GM19397 (cell line): Measurements from ENCODE around the gene JPH4.
"Not testable (repeated sequence)": the region's sequence is repeated elsewhere in the genome, so short reads cannot be mapped to it uniquely, and the experiment has no call there.

Source experiments
- ATAC-seq: cut with Tn5 transposase; IDR thresholded peaks from one replicate; pipeline ENCODE4 v1.9.1; 2021; ENCODE audit warnings: mild to moderate bottlenecking, moderate library complexity; ENCODE audit not compliant: unreplicated experiment

JPH4 gene

GRCh38 chr14:23550131-23550811 is 28.3 kb downstream of the JPH4 start:
- no peak for ATAC-seq

DNA sequence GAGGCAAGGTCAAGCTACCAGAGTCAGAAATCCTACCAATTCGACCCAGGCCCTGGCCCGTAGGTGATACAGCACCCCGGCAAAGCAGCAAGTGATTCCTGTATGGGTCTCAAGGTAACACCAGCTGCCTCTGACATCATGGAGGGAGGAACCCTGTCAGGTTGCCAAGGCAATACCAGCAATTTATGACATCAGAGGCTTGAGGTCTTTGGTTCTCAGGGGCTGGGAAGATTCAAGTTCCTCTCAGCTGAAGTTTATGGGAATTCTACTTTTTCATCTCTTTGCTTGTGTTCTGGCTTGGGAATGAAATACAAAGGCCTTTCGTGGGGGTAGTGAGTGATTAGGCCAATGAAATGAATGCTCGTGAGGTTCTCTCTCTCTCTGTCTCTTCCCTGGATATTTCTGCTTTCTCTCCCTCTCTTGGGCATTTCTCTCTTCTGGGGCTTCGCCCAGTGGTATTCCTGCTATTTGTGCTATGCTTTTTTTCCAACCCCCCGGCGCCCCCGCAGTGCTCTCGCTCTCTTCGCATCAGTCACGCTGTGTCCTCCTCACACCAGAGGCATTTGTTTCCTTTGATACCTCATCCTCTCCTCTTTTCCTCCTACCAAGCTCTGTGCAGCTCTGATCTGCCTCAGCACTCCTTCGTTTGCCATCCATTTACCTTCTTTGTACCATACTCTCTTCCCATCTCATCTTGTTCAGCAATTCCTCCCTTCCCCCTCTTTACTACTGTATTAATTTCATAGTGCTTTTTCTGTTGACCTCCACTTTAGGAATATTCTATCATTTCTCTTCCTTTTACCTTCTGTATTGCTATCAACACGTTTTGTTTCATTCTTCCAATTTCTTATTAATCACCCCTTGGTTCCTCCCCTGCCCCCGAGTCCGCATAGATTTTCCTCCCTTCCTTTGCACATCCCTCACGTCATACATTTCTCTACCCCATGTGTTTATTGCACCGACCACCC is 30.0 kb downstream of the JPH4 start:
- no peak for ATAC-seq

DNA sequence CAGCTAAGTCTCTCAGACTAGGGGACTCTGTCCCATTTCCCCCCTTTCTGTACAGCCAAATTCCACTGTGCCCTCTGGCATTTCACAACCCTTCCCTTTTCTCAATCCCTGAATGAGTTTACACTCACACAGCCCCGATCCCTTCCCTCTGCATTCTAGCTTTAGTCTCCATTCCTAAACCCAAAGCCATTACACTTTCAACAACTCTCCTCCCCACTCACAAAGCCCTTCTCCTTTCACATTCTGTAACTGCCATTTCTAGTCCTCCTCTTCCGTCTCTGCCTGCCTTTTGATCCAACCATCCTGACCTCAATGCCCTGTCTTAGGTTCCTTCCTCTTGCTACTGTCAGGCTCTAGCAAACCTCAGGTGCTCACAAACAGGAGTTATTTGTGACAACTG is 30.7 kb downstream of the JPH4 start:
- no peak for ATAC-seq

DNA sequence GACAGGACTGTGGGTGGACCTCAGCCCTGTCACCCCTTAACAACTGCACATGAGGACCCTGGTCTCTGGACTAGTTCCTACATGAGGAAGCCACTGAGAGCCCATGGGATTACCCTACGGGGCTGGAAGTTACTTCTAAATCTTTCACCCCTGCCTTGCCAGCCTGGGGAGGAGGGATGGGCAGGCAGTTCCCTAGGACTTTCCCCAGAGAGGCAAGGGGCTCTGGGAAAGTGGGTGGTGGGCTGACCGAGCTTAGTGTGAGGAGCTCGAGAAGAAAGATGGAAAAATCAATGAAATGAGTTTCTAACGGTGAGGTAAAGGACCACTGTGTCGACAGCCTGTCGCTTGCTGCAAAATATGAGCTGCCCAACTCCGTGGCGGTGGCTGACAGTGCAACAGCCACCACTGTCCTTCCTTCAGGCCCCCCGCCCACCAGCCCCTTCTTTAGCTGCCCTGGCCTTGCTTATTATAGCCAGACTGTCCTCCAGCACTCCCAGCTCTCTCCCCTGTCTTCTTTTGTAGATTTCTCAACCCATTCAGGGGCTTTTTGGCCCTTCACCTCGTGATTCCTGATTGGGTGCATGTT is 32.0 kb downstream of the JPH4 start:
- ATAC-seq, result no peak

- no peak for ATAC-seq
These were observed 32.7 kb downstream of the JPH4 start for GRCh38 chr14:23545740-23546365.

DNA sequence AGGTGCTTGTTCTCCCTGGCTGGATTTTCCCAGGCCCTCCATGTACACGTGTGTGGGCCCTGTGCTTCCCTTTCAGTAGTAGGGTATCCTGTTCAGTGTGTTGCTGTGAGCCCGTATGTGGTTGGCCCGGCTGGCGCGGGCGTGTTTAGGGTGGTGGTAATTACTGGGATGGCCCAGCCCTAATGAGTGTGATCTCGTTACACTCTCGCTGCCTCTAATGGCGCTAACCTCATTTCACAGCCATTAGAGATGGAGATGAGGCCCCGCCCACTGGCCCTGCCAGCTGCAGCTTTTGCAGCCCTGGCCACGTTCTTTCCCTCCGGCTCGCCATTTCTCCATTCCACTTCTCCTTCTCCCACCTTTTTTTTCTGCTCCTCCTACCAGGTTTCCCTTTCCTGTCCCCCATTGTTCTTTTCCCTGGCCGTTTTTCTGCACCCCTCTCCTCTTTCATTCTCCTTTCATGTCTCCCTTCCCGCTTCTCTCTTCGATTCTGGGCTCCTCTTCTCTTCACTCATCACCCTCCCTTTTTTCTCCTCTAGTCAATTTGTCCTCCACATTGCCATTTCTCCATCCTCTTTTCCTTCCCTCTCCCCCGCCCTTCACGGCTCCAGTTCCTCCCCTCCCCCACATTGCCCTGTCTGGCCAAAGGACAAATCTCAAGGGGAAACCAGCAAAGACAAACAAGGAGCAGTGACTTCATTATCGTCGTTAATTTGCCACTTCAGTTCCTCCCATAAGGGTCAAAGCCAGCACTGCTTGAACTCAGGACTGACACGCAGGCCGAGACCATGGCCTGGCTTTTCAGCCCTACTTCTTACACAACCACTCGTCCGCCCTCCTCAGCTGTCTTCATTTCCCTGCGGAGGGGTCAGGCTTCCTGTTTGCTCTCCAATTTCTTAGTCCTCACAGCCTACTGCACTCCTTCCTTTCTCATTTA is 33.8 kb downstream of the JPH4 start:
- no peak for ATAC-seq

- ATAC-seq, result no peak
These were observed 35.2 kb downstream of the JPH4 start for GRCh38 chr14:23543403-23543802.

DNA sequence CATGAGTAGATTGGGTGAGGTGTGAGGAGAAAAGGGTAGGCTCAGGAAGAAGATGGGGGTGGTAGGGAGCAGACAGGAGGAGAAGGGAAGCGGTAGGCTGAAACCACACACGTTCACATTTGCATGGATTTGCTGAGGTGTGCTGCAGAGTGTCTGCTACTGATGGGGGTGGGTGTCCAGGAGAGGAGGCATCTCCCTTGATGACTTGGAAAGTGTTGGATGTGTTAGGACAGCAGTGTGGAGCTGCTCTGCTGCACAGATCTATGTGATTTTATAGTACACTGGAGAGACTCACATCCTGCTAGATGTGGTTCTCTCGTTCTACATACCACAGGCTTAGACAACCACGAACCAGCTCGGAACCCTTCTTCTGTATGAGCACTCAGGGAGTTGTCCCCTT is 36.3 kb downstream of the JPH4 start:
- no peak for ATAC-seq

GRCh38 chr14:23540141-23540469 is 38.5 kb downstream of the JPH4 start:
- no peak for ATAC-seq

GRCh38 chr14:23539248-23540140 is 39.1 kb downstream of the JPH4 start:
- no peak for ATAC-seq

DNA sequence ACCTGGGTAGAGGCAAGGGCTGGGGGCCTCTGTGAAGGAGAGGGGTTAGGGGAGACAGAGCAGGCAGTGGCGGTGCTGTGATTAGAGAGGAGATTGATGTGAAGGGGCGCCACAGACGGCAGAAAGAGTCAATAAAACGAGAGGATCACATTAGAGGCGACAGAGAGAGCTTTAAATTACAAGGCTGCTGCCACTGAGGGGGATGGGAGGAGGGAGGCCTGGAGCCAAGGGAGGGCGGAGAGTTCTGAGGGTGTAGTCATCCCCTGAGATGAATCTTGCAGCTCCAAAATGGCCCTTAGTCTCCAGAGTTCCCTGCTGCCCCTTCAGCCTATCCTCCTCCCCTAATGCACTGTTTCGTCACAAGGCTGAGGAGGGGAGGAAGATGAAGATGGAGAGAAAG is 39.8 kb downstream of the JPH4 start:
- no peak for ATAC-seq

GRCh38 chr14:23538050-23538718 is 40.4 kb downstream of the JPH4 start:
- ATAC-seq, result no peak

DNA sequence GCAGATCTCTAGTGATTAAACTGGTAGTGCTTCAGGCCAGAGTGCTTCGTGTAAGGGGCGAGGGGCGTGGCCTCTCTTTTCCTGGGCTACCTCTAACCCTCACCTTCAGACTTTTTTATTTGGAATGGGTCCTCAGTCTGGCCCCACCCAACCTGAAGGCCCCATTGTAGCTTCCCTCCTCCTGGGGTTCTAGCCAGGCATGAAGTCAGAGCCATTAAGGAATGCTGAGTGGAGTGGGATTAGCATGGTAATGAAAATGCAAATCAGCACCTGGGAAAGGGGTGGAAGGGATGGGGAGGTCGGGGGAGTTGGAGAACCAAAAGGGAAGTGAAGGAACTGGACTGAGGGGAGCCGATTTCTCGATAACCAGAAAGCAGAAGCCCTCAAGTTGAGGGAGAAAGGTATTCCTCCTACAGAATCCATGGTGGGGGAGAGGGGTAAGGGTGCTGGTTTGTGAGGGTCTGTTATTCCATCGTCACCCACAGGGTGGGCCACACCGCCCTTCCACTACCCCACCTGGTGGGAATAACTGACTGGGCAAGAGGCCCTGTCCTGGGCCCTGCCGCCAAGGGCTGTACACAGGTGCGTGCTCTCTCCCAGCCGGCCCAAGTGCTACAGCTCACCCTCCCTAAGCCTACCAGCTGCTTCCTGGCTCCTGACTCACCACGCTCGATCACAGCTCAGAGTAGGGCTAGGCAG is 41.1 kb downstream of the JPH4 start:
- ATAC-seq, result no peak

DNA sequence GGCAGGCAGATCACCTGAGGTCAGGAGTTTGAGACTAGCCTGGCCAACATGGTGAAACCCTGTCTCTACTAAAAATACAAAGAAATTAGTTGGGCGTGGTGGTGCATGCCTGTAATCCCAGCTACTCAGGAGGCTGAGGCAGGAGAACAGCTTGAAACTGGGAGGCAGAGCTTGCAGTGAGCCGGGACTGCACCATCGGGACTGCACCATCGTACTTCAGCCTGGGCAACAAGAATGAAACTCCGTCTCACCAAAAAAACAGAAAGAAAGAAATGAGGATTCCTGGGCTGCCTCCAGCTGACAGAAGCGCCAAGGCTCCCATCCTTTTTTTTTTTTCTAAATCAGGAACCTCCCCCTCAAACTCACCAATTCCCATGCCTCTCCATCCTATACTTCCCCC is 41.7 kb downstream of the JPH4 start:
- not testable (repeated sequence) for ATAC-seq

DNA sequence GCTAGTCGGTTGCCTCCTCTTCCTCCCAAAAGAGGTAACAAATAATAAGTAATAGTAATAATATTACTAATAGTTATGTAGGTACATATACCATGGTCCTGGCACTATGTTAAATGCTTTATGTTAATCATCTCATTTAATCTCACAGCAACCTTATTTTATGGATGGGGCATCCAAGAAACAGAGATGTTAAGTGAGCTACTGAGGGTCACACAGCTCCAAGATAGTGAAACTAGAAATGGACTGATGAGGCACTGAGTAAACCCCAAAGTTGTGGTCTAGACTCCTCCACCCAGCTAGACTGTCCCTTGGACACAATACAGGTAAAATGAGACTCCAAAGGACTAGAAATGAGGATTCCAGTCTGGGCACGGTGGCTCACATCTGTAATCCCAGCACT is 42.1 kb downstream of the JPH4 start:
- ATAC-seq, result no peak

- ATAC-seq, result no peak
These were observed 42.6 kb downstream of the JPH4 start for GRCh38 chr14:23535943-23536342.

DNA sequence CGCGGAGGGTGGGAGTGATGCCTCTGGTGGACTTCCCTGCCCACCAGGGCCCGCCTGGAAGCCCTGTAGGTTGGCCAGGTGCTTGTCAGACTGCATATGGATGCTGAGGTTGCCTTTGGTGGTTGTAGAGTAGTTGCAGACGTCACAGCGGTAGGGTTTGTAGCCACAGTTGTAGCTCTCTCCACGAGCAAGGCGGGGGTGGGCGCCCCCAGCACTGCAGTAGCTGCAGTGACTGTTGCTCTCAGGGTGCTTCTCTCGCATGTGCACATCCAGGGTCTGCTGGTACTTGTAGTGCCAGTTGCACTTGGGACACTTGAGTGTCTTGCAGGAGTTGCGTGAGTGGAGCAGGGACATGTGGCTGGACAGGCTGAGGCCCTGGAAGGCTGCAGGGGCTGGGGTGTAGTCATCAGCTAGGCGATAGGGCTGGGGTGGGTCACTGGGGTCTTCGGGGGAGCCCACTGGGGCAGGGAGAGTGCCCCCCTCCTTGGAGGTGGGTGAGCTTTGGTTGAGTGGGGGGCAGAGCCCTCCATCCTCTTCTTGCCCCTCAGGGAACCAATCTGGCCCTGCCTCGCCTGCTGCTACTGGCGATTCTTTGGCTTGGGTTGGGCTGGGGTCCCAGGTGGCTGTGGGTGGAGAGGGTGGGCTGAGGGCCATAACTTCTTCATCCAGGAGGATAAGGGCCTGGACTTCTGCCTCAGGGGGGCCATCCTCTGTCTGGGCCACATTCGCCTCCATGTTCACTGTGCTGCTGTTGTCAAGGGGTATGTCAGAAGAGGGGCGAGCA is 44.7 kb downstream of the JPH4 start:
- ATAC-seq, result no peak
